ENCODE data around the gene CA6. TPM values are rescaled to one million over a fixed set of nuclear protein-coding genes. Genes with fewer than 3 reads are reported as not detected.
"Not testable (repeated sequence)": the region's sequence is repeated elsewhere in the genome, so short reads cannot be mapped to it uniquely, and the experiment has no call there.

Gene CA6
- total RNA-seq, 1 experiment from 2014 or later, result not detected

- peak; percentile 75 for DNase-seq (ENCODE audit: low read depth)
Measured at GRCh38 chr1:9004700-9005394, 59.2 kb downstream of the CA6 start.

GRCh38 chr1:9005395-9005708 is 59.7 kb downstream of the CA6 start:
- DNase-seq (ENCODE audit: low read depth), result no peak

- DNase-seq (ENCODE audit: low read depth), result no peak
Measured at GRCh38 chr1:9006956-9007615, 61.4 kb downstream of the CA6 start.

GRCh38 chr1:9008236-9008635 is 62.6 kb downstream of the CA6 start:
- DNase-seq (ENCODE audit: low read depth), result no peak

- peak; percentile 41 for DNase-seq (ENCODE audit: low read depth)
Measured at GRCh38 chr1:9009438-9010370, 64.0 kb downstream of the CA6 start.

- DNase-seq (ENCODE audit: low read depth), result no peak
Measured at GRCh38 chr1:9010781-9011323, 65.2 kb downstream of the CA6 start.

- DNase-seq (ENCODE audit: low read depth), result no peak
Measured at GRCh38 chr1:9013819-9014218, 68.2 kb downstream of the CA6 start.

GRCh38 chr1:9014475-9015375 is 69.1 kb downstream of the CA6 start:
- DNase-seq (ENCODE audit: low read depth), result no peak

GRCh38 chr1:9016455-9016854 is 70.8 kb downstream of the CA6 start:
- DNase-seq (ENCODE audit: low read depth), result no peak

- DNase-seq (ENCODE audit: low read depth), result no peak
Measured at GRCh38 chr1:9018333-9018732, 72.7 kb downstream of the CA6 start.

GRCh38 chr1:9019896-9020295 is 74.2 kb downstream of the CA6 start:
- no peak for DNase-seq (ENCODE audit: low read depth)

GRCh38 chr1:9020305-9020704 is 74.6 kb downstream of the CA6 start:
- no peak for DNase-seq (ENCODE audit: low read depth)

GRCh38 chr1:9022026-9022738 is 76.5 kb downstream of the CA6 start:
- not testable (repeated sequence) for DNase-seq (ENCODE audit: low read depth)

GRCh38 chr1:9022773-9023172 is 77.1 kb downstream of the CA6 start:
- DNase-seq (ENCODE audit: low read depth), result no peak

Small RNA genes lying within 50 kb of the gene (small RNA-seq; reads per million reads assigned to genes)
- not detected for gene AL139415.2
- gene RN7SL451P, result not detected

Other genes starting within 250 kb of the CA6 start
- 9.6 and 12.4 TPM in 2 replicates for gene RERE, start 128.2 kb upstream of the CA6 start, total RNA-seq (2014; rRNA removed; shearing (Covaris generic))
- 3,632 and 3,729 TPM in 2 replicates for gene ENO1, start 67.2 kb upstream of the CA6 start, total RNA-seq (2014; rRNA removed; shearing (Covaris generic))
- not detected in 2 replicates for gene SLC2A7, start 80.6 kb downstream of the CA6 start, total RNA-seq (2014; rRNA removed; shearing (Covaris generic))
- not detected in 2 replicates for gene SLC2A5, start 123.8 kb downstream of the CA6 start, total RNA-seq (2014; rRNA removed; shearing (Covaris generic))
- gene GPR157, start 183.2 kb downstream of the CA6 start, total RNA-seq (2014; rRNA removed; shearing (Covaris generic)), result 3.6 and 3.8 TPM in 2 replicates